ENCODE results near the gene FMO4.
"Not testable (repeated sequence)": the region's sequence is repeated elsewhere in the genome, so short reads cannot be mapped to it uniquely, and the experiment has no call there.

FMO4 gene

DNA sequence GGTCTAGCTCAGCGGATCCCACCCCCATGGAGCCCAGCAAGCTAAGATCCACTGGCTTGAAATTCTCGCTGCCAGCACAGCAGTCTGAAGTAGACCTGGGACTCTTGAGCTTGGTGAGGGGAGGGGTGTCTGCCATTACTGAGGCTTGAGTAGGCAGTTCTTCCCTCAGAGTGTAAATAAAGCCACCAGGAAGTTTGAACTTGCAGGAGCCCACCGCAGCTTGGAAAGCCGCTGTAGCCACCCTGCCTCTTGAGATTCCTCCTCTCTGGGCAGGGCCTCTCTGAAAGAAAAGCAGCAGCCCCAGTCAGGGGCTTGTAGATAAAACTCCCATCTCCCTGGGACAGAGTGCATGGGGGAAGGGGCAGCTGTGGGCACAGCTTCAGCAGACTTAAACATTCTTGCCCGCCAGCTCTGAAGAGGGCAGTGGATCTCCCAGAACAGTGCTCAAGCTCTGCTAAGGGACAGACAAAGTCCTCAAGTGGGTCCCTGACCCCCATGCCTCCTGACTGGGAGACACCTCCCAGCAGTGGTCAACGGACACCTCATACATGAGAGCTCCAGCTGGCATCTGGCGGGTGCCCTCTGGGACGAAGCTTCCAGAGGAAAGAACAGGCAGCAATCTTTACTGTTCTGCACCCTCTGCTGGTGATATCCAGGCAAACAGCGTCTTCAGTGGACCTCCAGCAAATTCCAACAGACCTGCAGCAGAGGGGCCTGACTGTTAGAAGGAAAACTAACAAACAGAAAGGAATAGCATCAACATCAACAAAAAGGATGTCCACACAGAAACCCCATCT is 45.9 kb downstream of the FMO4 start:
- H3K4me2 ChIP-seq (ENCODE audit: low read length); H3K36me3 ChIP-seq (ENCODE audit: insufficient read depth, low read length): not testable (repeated sequence)

DNA sequence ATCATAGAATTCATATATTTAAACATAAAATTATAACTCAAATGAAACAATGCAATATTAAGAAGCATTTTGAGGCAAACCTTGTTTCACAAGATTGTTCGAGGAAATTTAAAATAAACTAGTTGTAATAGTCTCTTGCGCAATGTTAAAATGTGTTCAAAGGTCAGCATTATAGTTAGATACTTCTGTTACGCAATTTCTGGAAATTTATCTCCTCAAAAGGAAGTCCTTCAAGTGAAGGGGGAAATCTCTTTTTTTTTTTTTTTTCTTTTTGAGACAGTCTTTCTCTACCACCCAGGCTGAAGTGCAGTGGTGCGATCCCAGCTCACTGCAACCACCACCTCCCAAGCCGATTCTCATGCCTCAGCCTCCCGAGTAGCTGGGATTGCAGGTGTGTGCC is 52.1 kb downstream of the FMO4 start:
- Histone ChIP-seq H3K27me3 (ENCODE audit: control insufficient read depth, insufficient read depth, low read length) (no peaks in the 10 kb centered on the region), H3K9me3 (replicated peaks; ENCODE audit: low read length) (no peaks in the 10 kb centered on the region), H3K4me2 (ENCODE audit: low read length) (no peak overlapping the region), H3K9ac (ENCODE audit: low read depth, low read length) (no peak overlapping the region), H3K4me3 (ENCODE audit: low read length) (no peak overlapping the region), H3K36me3 (ENCODE audit: insufficient read depth, low read length) (no peaks in the 10 kb centered on the region), H3K4me1 (ENCODE audit: control insufficient read depth, insufficient read depth, low read length) (no peaks in the 10 kb centered on the region)

More for the DNA sequence above, 45.9 kb downstream of the FMO4 start:
- not testable (repeated sequence) for H3K9ac ChIP-seq (ENCODE audit: low read depth, low read length); H3K4me3 ChIP-seq (ENCODE audit: low read length); H3K4me1 ChIP-seq (ENCODE audit: control insufficient read depth, insufficient read depth, low read length); H3K9me3 ChIP-seq (replicated peaks; ENCODE audit: low read length); H3K27me3 ChIP-seq (ENCODE audit: control insufficient read depth, insufficient read depth, low read length)

DNA sequence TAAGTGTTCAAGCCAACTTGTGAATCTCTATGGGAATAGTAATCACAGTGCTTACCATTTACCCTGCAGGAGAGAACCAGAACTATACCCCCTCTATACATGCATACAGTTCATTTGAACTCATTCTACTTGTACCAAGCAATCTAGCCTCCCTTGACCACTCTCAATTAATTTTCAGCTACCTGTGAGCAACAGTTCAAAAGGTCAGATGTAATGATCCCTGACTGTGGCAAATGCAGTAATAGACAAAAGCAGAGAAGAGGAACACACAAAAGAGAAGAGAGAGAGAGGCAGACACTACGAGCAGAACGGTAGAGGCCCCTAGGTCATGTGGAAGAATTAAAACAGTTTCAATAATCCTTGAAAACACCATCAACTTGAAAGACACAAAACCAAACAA is 52.8 kb downstream of the FMO4 start:
- Histone ChIP-seq H3K4me1 (ENCODE audit: control insufficient read depth, insufficient read depth, low read length) (no peaks in the 10 kb centered on the region), H3K36me3 (ENCODE audit: insufficient read depth, low read length) (no peaks in the 10 kb centered on the region), H3K4me3 (ENCODE audit: low read length) (no peak overlapping the region), H3K9ac (ENCODE audit: low read depth, low read length) (no peak overlapping the region), H3K9me3 (replicated peaks; ENCODE audit: low read length) (no peaks in the 10 kb centered on the region), H3K27me3 (ENCODE audit: control insufficient read depth, insufficient read depth, low read length) (no peaks in the 10 kb centered on the region), H3K4me2 (ENCODE audit: low read length) (no peak overlapping the region)

DNA sequence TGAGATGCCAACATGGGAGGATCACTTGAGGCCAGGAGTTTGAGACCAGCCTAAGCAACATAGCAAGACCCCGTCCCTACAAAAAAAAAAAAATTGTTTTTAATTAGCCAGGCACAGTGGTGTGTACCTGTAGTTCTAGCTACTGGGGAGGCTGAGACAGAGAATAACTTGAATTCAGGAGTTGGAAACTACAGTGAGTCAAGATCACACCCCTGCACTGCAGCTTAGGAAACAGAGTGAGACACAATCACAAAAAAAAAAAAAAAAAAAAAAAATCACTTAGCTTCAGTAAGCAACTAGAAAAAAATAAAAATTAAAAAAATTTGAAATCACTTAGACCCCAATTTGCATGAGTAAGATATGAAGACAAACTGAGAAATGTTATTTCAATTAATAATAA is 53.5 kb downstream of the FMO4 start:
- Histone ChIP-seq H3K4me3 (ENCODE audit: low read length) (no peak overlapping the region), H3K4me2 (ENCODE audit: low read length) (no peak overlapping the region), H3K27me3 (ENCODE audit: control insufficient read depth, insufficient read depth, low read length) (no peaks in the 10 kb centered on the region)

DNA sequence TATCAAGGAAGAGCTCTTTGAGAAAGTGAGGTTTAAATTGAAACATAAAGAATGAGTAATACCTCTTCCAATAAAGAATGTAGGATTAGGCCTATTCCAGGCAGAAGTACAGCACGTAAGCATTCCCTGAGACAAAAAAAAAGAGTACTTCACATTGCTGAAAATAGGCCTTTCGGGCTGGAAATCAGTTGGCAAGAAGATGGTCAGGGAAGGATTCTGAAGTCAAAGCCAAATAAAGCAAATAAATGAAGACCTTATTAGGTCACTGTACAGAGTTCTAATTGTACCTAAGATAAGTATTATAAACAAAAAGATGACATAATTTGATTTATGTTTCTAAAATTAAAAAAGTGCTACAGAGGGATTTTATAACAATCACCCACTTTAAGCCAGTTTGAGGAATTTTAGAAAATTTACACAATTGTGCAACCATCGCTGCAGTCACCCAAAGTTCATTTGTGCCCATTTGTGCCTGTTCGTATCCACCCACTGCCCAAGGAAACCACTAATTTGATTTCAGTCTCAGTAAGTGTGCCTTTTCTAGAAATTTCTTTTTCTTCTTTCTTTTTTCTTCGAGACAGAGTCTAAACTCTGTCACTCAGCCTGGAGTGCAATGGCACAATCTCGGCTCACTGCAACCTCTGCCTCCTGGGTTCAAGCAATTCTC is 58.6 kb downstream of the FMO4 start:
- Histone ChIP-seq H3K27me3 (ENCODE audit: control insufficient read depth, insufficient read depth, low read length) (no peaks in the 10 kb centered on the region), H3K4me1 (ENCODE audit: control insufficient read depth, insufficient read depth, low read length) (no peaks in the 10 kb centered on the region), H3K4me2 (ENCODE audit: low read length) (no peak overlapping the region), H3K9me3 (replicated peaks; ENCODE audit: low read length) (no peaks in the 10 kb centered on the region), H3K36me3 (ENCODE audit: insufficient read depth, low read length) (no peaks in the 10 kb centered on the region), H3K9ac (ENCODE audit: low read depth, low read length) (no peak overlapping the region), H3K4me3 (ENCODE audit: low read length) (no peak overlapping the region)

More for the DNA sequence above, 53.5 kb downstream of the FMO4 start:
- no peak overlapping the region for H3K9ac ChIP-seq (ENCODE audit: low read depth, low read length)
- no peaks in the 10 kb centered on the region for H3K36me3 ChIP-seq (ENCODE audit: insufficient read depth, low read length)
- H3K9me3 ChIP-seq (replicated peaks; ENCODE audit: low read length) = no peaks in the 10 kb centered on the region
- no peaks in the 10 kb centered on the region for H3K4me1 ChIP-seq (ENCODE audit: control insufficient read depth, insufficient read depth, low read length)

DNA sequence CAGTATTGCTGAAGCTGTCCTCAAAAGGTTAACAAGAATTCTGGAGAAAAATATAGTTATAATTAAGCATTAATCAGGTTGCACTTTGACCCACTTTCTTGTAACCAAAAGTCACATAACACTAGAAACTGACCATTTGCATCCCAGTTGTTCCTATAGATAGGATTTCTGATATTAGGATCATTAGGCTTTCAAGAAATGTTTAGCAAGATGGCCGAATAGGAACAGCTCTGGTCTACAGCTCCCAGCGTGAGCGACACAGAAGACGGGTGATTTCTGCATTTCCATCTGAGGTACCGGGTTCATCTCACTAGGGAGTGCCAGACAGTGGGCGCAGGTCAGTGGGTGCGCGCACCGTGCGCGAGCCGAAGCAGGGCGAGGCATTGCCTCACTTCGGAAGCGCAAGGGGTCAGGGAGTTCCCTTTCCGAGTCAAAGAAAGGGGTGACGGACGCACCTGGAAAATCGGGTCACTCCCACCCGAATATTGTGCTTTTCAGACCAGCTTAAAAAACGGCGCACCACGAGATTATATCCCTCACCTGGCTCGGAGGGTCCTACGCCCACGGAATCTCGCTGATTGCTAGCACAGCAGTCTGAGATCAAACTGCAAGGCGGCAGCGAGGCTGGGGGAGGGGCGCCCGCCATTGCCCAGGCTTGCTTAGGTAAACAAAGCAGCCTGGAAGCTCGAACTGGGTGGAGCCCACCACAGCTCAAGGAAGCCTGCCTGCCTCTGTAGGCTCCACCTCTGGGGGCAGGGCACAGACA is 59.6 kb downstream of the FMO4 start:
- not testable (repeated sequence) for H3K4me2 ChIP-seq (ENCODE audit: low read length); H3K9ac ChIP-seq (ENCODE audit: low read depth, low read length); H3K4me3 ChIP-seq (ENCODE audit: low read length); H3K36me3 ChIP-seq (ENCODE audit: insufficient read depth, low read length); H3K27me3 ChIP-seq (ENCODE audit: control insufficient read depth, insufficient read depth, low read length); H3K4me1 ChIP-seq (ENCODE audit: control insufficient read depth, insufficient read depth, low read length); H3K9me3 ChIP-seq (replicated peaks; ENCODE audit: low read length)

DNA sequence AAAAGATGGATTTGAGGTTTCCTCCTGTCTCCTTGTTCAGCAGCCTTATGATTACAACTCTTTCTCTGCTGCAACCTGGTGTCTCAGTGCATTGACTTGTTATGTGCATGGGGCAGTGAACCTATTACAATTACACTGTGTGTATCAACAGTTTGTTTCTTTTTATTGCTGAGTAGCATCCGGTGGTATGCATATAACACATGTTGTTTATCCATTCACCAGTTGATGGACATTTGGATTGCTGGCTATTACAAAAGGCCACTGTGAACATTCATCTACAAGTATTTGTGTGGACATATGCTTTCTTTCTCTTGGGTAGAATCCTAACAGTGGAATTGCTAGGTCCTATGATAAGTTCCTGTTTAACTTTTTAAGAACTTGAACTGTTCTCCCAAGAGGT is 65.9 kb downstream of the FMO4 start:
- H3K4me3 ChIP-seq (ENCODE audit: low read length) = no peak overlapping the region
- no peak overlapping the region for H3K9ac ChIP-seq (ENCODE audit: low read depth, low read length)
- H3K9me3 ChIP-seq (replicated peaks; ENCODE audit: low read length) = no peaks in the 10 kb centered on the region
- no peaks in the 10 kb centered on the region for H3K36me3 ChIP-seq (ENCODE audit: insufficient read depth, low read length)
- no peaks in the 10 kb centered on the region for H3K27me3 ChIP-seq (ENCODE audit: control insufficient read depth, insufficient read depth, low read length)
- H3K4me1 ChIP-seq (ENCODE audit: control insufficient read depth, insufficient read depth, low read length) = no peaks in the 10 kb centered on the region
- H3K4me2 ChIP-seq (ENCODE audit: low read length) = no peak overlapping the region

DNA sequence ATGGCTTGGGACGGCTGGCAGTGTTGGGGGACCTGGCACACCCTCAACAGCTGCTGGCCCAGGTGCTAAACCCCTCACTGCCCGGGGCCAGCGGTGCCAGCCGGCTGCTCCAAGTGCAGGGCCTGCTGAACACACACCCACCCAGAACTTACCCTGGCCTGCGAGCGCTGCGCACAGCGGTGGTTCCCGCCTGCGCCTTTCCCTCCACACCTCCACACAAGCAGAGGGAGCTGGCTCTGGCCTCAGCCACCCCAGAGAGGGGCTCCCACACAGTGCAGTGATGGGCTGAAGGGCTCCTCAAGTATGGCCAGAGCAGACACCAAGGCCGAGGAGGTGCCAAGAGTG is 67.9 kb downstream of the FMO4 start:
- no peaks in the 10 kb centered on the region for H3K4me1 ChIP-seq (ENCODE audit: control insufficient read depth, insufficient read depth, low read length)
- H3K4me3 ChIP-seq (ENCODE audit: low read length) = no peak overlapping the region
- no peak overlapping the region for H3K9ac ChIP-seq (ENCODE audit: low read depth, low read length)
- no peaks in the 10 kb centered on the region for H3K9me3 ChIP-seq (replicated peaks; ENCODE audit: low read length)
- H3K4me2 ChIP-seq (ENCODE audit: low read length) = no peak overlapping the region
- no peaks in the 10 kb centered on the region for H3K27me3 ChIP-seq (ENCODE audit: control insufficient read depth, insufficient read depth, low read length)
- no peaks in the 10 kb centered on the region for H3K36me3 ChIP-seq (ENCODE audit: insufficient read depth, low read length)

DNA sequence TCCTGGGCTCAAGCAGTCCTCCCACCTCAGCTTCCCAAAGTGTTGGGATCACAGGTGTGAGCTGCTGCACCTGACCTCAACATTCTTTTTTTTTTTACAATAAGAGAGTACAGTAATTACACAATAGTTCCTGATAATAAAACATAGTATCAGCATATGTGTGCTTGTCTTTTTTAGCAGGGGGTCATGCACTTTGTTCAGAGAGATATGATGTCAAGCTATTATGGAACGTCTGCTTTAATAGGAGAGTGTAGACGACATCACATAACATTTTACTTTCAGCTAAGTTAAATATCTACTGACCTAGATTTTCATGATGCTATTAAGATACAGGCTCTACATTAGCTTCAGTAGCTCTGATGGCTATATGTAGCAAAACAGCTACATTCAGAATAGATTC is 70.5 kb downstream of the FMO4 start:
- H3K4me3 ChIP-seq (ENCODE audit: low read length) = no peak overlapping the region
- no peak overlapping the region for H3K4me2 ChIP-seq (ENCODE audit: low read length)
- no peaks in the 10 kb centered on the region for H3K9me3 ChIP-seq (replicated peaks; ENCODE audit: low read length)
- no peaks in the 10 kb centered on the region for H3K27me3 ChIP-seq (ENCODE audit: control insufficient read depth, insufficient read depth, low read length)
- no peak overlapping the region for H3K9ac ChIP-seq (ENCODE audit: low read depth, low read length)
- no peaks in the 10 kb centered on the region for H3K4me1 ChIP-seq (ENCODE audit: control insufficient read depth, insufficient read depth, low read length)
- no peaks in the 10 kb centered on the region for H3K36me3 ChIP-seq (ENCODE audit: insufficient read depth, low read length)

DNA sequence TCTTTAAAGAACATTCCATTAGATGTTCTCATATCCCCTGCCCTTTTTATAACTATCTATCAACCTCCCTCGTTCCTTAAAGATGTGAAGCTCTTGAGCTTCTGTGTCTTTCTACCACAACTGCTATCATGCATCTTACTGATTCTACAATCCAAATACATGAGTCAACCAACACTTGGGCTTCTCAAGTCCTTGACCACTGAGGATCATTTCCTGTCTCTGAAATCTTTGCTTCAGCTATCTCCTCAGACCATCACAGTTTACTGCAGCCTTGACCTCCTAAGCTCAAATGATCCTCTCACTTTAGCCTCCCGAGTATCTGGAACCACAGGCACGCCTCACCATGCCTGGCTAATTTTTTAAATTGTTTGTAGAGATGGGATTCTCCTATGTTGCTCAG is 75.2 kb downstream of the FMO4 start:
- Histone ChIP-seq H3K9ac (ENCODE audit: low read depth, low read length) (no peak overlapping the region), H3K27me3 (ENCODE audit: control insufficient read depth, insufficient read depth, low read length) (no peaks in the 10 kb centered on the region), H3K4me2 (ENCODE audit: low read length) (no peak overlapping the region), H3K4me3 (ENCODE audit: low read length) (no peak overlapping the region), H3K9me3 (replicated peaks; ENCODE audit: low read length) (no peaks in the 10 kb centered on the region), H3K36me3 (ENCODE audit: insufficient read depth, low read length) (no peaks in the 10 kb centered on the region), H3K4me1 (ENCODE audit: control insufficient read depth, insufficient read depth, low read length) (no peaks in the 10 kb centered on the region)

DNA sequence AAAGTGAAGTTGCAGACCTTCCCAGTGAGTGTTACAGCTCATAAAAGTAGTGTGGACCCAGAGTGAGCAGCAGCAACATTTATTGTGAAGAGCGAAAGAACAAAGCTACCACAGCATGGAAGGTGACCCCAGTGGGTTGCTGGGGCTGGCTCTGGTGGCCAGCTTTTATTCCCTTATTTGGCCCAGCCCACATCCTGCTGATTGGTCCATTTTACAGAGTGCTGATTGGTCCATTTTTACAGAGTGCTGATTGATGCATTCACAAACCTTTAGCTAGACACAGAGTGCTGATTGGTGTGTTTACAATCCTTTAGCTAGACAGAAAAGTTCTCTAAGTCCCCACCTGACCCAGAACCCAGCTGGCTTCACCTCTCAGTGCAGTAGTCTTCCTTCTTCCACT is 76.8 kb downstream of the FMO4 start:
- not testable (repeated sequence) for H3K4me1 ChIP-seq (ENCODE audit: control insufficient read depth, insufficient read depth, low read length); H3K9ac ChIP-seq (ENCODE audit: low read depth, low read length); H3K36me3 ChIP-seq (ENCODE audit: insufficient read depth, low read length); H3K27me3 ChIP-seq (ENCODE audit: control insufficient read depth, insufficient read depth, low read length); H3K4me3 ChIP-seq (ENCODE audit: low read length); H3K4me2 ChIP-seq (ENCODE audit: low read length); H3K9me3 ChIP-seq (replicated peaks; ENCODE audit: low read length)
